HT-29 (cell line): ENCODE results near the gene GAS6. TPM values are rescaled to one million over a fixed set of nuclear protein-coding genes. Genes with fewer than 3 reads are reported as not detected.
"Not testable (repeated sequence)": the region's sequence is repeated elsewhere in the genome, so short reads cannot be mapped to it uniquely, and the experiment has no call there.

Experiments
- DNase-seq: peaks from one replicate; pipeline ENCODE4 v3.0.0-alpha.2; 2015; ENCODE audit warnings: low spot score
- total RNA-seq: library from RNA; depleted of rRNA; stranded (reverse); fragments of >200 nt; shearing (Covaris generic); gene quantifications from 2 replicates; pipeline ENCODE4 v1.2.3, GENCODE V29; 2014

The GAS6 gene
- total RNA-seq, 1 experiment from 2014 or later: 1.4 TPM

GRCh38 chr13:113839536-113840204, 24.2 kb downstream of the GAS6 start:
- no peak for DNase-seq

GRCh38 chr13:113838711-113839201, 25.1 kb downstream of the GAS6 start:
- DNase-seq: no peak

GRCh38 chr13:113837560-113838355, 26.1 kb downstream of the GAS6 start:
- peak; percentile 77 for DNase-seq

GRCh38 chr13:113836768-113837559, 26.9 kb downstream of the GAS6 start:
- peak; percentile 50 for DNase-seq

- no peak for DNase-seq
These were observed 28.2 kb downstream of the GAS6 start for GRCh38 chr13:113835461-113836270.

DNA sequence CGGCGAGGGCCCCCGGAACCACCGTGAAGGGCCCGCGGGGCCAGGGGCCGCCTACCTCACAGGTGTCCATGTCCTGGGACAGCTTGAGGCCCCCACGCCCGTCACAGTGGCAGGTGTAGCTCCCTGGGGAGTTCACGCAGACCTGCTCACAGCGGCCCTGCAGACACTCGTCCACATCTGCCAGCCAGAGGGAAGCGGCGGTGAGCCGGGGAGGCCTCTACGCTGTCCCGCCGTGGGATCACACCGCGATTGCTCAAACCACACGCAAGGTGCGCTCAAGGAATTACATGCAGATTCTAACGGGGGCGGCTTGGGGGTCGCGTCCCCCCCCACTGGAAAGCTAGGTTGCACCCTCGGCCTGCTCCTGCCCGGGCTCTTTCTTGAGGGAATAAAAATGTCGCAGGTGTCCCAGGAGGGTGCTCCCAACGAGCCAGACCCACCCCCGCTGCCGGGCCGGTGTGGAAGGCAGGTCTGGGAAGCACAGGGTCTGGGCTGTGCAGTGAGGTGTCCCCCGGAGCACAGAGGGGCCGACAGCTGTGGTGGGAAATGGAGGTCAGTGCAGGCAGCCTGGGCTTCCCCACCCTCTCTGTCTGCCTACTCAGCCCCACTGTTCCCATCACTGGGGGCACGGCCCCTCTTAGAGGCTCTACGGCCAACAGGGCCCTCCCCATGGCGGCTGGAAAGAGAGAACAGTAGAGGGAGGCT, 29.2 kb downstream of the GAS6 start:
- DNase-seq: no peak

DNA sequence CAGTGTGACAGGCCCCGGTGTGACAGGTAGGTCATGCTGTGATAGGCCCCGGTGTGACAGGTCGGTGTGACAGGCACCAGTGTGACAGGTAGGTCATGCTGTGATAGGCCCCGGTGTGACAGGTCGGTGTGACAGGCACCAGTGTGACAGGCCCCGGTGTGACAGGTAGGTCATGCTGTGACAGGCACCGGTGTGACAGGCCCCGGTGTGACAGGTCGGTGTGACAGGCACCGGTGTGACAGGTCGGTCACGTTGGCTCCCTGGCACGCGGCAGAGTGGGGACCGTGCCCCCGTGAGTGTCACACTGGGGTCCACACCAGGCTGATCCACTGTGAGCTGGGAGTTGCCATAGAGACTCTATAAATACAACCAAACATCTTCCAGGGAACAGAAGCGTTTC, 29.9 kb downstream of the GAS6 start:
- not testable (repeated sequence) for DNase-seq

- DNase-seq: no peak
These were observed 30.6 kb downstream of the GAS6 start for GRCh38 chr13:113833111-113833830.

GRCh38 chr13:113832631-113833030, 31.2 kb downstream of the GAS6 start:
- DNase-seq: no peak

- DNase-seq: no peak
These were observed 31.7 kb downstream of the GAS6 start for GRCh38 chr13:113832205-113832604.

- no peak for DNase-seq
These were observed 32.8 kb downstream of the GAS6 start for GRCh38 chr13:113831061-113831460.

DNA sequence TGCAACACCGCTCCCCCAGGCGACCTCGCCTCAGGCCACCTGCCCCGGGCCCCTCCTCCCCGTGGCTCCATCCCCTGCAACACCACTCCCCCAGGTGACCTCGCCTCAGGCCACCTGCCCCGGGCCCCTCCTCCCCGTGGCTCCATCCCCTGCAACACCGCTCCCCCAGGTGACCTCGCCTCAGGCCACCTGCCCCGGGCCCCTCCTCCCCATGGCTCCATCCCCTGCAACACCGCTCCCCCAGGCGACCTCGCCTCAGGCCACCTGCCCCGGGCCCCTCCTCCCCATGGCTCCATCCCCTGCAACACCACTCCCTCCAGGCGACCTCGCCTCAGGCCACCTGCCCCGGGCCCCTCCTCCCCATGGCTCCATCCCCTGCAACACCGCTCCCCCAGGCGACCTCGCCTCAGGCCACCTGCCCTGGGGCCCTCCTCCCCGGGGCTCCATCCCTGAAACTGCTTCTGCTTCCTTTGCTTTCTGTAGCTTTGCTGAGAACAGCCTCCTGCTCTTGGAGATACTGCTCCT, 33.4 kb downstream of the GAS6 start:
- DNase-seq: not testable (repeated sequence)

- no peak for DNase-seq
These were observed 35.5 kb downstream of the GAS6 start for GRCh38 chr13:113828282-113828825.

- DNase-seq: no peak
These were observed 36.9 kb downstream of the GAS6 start for GRCh38 chr13:113827021-113827420.

DNA sequence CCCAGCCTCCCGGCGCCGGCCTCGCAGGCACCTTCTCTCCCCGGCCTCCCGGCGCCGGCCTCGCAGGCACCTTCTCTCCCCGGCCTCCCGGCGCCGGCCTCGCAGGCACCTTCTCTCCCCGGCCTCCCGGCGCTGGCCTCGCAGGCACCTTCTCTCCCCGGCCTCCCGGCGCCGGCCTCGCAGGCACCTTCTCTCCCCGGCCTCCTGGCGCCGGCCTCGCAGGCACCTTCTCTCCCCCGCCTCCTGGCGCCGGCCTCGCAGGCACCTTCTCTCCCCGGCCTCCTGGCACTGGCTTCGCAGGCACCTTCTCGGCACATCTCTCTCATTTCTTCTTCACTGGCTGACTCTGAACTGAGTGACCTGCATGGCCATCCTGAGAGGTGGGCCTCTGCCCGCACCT, 37.4 kb downstream of the GAS6 start:
- DNase-seq: not testable (repeated sequence)

- DNase-seq: no peak
These were observed 38.0 kb downstream of the GAS6 start for GRCh38 chr13:113825841-113826240.

DNA sequence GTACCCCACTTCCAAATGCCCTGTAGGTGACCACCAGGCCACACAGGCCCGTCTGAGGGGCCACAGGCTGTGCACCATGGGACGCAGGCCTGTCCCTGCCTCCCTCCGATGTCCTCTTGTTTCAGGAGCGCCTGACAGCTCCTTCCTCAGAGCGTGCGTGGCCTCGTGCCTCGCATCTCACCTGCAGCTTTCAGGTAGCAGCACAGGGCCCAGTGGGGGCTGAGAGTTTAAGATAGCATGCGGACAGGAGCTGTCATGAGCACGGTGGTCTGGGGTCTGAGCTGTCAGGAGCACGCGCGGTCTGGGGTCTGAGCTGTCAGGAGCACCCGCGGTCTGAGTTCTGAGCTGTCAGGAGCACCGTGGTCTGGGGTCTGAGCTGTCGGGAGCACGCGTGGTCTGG, 40.1 kb downstream of the GAS6 start:
- no peak for DNase-seq

DNA sequence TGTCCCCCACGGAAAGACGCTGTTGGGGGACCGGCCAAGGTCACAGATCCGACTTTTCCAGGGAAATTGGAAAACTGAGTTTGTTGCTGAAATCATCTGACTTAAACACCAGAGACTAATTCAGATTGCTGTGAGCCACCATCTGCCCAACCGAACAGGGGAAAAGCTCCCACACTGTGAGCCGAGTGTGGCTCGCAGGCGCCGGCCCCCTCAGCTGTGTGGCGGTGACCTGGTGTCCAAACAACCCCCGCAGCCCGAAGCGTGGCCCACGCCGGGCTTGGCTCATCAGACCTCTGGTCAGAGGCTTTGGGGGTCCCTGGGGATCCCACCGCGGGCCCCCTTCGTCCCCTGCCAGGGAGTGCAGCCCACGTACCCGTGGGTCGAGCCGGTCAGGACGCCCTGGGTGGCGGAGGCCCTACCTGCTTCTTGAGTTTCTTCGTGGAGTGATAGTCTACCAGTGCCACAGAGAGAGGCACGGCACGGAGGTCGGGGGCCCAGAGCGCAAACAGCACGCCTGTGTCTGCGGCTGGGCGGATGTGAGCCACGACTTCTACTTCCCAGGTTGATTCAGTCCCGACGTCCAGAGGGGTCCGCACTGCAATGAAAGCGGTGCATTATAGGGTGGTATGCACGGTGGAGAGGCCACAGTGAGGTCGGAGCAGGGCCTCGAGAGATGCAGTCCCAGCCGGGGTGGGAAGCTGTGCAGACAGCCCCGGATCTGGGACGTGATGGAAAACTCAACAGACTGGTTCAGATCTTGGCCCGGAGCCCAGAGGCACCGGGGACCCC, 40.7 kb downstream of the GAS6 start:
- DNase-seq: no peak

DNA sequence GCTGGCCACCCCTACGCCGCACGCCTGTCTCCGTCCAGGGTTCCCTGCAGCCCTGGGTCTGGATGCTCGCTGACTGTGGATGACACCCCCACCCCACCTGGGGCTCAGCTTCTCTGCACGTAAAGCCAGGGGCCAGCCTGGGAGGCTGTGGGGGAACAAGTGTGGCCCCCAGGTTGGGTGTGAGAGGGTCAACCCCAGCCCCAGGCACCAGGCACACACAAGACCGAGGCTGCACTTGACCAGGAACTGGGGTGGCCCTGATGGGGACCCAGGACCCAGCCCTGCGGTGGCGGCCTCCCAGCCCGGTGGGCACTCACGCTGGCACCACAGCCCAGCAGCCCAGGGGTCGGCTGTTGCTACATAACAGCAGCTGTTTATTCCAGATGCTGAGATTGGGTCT, 41.6 kb downstream of the GAS6 start:
- DNase-seq: no peak
